ENCODE results near the gene AKAP8. TPM values are rescaled to one million over a fixed set of nuclear protein-coding genes. Genes with fewer than 3 reads are reported as not detected.

The AKAP8 gene
- total and polyA plus RNA-seq, 9 donors = 13.6 to 53.3 (median 34.2) TPM

- Histone ChIP-seq H3K4me1 (ENCODE audit: insufficient read depth) (peaks cover 17% of the 10 kb centered on the region), H3K4me3 (no peak overlapping the region), H3K27me3 (no peaks in the 10 kb centered on the region), H3K9me3 (no peaks in the 10 kb centered on the region), H3K27ac (no peak overlapping the region), H3K36me3 (no peaks in the 10 kb centered on the region)
- WGBS, 3 donors = 88 to 92% (median 90%) methylated on average over 16 of the region's 16 CpGs
- DNase-seq = no peak
- intact Hi-C loops (cut with DNase I) = loop anchor here in 1 of 4 donors (10.0 kb wide), 1 partner anchor 172 kb away; no protein-coding TSS in a partner anchor
- TF ChIP-seq POLR2A (IDR thresholded peaks at IDR 0.05) (no peak), CTCF (IDR thresholded peaks at IDR 0.05) (no peak), EP300 (IDR thresholded peaks at IDR 0.05) (no peak)
Measured at GRCh38 chr19:15426485-15427349, 47.1 kb upstream of the AKAP8 start.

DNA sequence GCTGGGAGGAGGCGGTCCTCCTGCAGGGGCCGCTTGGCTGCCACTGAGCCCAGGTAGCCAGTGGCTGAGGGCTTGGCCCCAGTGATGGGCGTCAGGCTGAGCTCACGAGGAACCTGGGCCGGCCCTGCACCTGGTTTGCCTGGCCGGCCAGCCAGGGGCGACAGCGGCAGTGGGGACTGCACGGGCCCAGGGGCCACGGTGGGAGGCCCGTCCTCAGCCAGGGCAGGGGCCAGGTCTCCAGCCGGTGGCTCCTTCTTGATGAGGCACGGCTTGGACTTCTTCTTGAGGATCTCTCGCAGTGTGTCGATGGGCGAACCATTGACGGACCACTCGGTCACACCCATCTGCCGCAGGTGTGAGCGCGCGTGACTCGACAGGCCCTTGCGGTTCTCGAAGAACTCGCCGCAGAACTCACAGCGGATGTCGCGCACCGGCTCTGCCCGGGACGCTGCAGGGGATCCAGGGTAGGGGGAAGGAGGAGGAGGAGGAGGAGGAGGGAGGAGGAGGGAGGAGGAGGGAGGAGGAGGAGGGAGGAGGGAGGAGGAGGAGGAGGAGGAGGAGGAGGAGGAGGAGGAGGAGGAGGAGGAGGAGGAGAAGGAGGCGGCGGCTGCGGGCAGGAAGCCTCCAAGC is 45.8 kb upstream of the AKAP8 start:
- H3K9me3 ChIP-seq = no peaks in the 10 kb centered on the region
- TF ChIP-seq EP300 (IDR thresholded peaks at IDR 0.05) (no peak), CTCF (IDR thresholded peaks at IDR 0.05) (no peak), POLR2A (IDR thresholded peaks at IDR 0.05) (no peak)
- intact Hi-C loops (cut with DNase I) = loop anchor here in 1 of 4 donors (10.0 kb wide), 1 partner anchor 171 kb away; no protein-coding TSS in a partner anchor
- no peak overlapping the region for H3K4me3 ChIP-seq
- peaks cover 14% of the 10 kb centered on the region for H3K4me1 ChIP-seq (ENCODE audit: insufficient read depth)
- no peak overlapping the region for H3K27ac ChIP-seq
- H3K27me3 ChIP-seq = no peaks in the 10 kb centered on the region
- H3K36me3 ChIP-seq = no peaks in the 10 kb centered on the region
- WGBS, 3 donors = 90 to 92% (median 91%) methylated on average over 35 to 36 of the region's 36 CpGs
- no peak for DNase-seq

DNA sequence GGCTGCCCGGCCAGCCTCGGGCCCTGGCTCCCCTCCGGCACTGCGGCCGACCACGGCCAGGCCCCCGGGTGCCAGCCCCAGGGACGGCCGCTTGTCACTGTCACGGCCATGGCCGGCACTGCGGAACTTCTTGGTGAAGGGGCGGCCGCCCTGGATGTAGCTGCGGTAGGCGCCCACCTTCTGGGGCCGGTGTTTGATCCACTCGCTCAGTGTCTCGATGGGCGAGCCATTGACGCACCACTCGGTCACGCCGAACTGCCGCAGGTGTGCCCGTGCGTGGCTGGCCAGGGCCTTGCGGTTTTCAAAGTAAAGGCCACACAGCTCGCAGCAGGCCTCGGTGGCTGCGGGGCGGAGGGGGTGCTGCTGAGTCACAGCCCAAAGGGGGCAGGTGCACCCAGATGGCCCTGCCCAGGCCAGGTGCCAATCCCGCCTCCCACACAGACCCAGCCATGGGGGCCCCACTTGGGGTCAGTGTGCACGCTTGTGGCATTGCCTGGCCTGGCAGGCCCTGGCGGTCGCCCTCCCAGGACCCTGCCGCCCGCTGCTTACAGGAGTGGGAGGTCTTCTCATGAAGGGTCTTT is 45.2 kb upstream of the AKAP8 start:
- TF ChIP-seq POLR2A (IDR thresholded peaks at IDR 0.05) = no peak
- TF ChIP-seq CTCF (IDR thresholded peaks at IDR 0.05) = no peak
- no peak for TF ChIP-seq EP300 (IDR thresholded peaks at IDR 0.05)
- H3K27me3 ChIP-seq = no peaks in the 10 kb centered on the region
- WGBS, 3 donors = 95 to 97% (median 96%) methylated on average over 33 to 38 of the region's 38 CpGs
- H3K9me3 ChIP-seq = no peaks in the 10 kb centered on the region
- no peak overlapping the region for H3K4me3 ChIP-seq
- no peak overlapping the region for H3K27ac ChIP-seq
- no peaks in the 10 kb centered on the region for H3K36me3 ChIP-seq
- peaks cover 16% of the 10 kb centered on the region for H3K4me1 ChIP-seq (ENCODE audit: insufficient read depth)
- intact Hi-C loops (cut with DNase I) = loop anchor here in 1 of 4 donors (10.0 kb wide), 1 partner anchor 170 kb away; no protein-coding TSS in a partner anchor
- DNase-seq = no peak

GRCh38 chr19:15424121-15424520 is 44.5 kb upstream of the AKAP8 start:
- Histone ChIP-seq H3K4me3 (no peak overlapping the region), H3K36me3 (no peaks in the 10 kb centered on the region), H3K4me1 (ENCODE audit: insufficient read depth) (peaks cover 16% of the 10 kb centered on the region), H3K27ac (no peak overlapping the region), H3K9me3 (no peaks in the 10 kb centered on the region), H3K27me3 (no peaks in the 10 kb centered on the region)
- WGBS, 3 donors = 90 to 96% (median 95%) methylated on average over 13 of the region's 13 CpGs
- DNase-seq = no peak
- intact Hi-C loops (cut with DNase I) = loop anchor here in 1 of 4 donors (10.0 kb wide), 1 partner anchor 169 kb away; no protein-coding TSS in a partner anchor
- no peak for TF ChIP-seq EP300 (IDR thresholded peaks at IDR 0.05)

Measured in ovary (tissue), 9 donors.